Measurements from ENCODE around the gene PPWD1. TPM values are rescaled to one million over a fixed set of nuclear protein-coding genes. Genes with fewer than 3 reads are reported as not detected.
A peak's percentile ranks its signal among the peaks of the same experiment; 100 is the strongest.

The PPWD1 gene
- total and polyA plus RNA-seq, 2 of the 13 experiments (the other 11 are each of a cell fraction or from before 2014, with no cell fraction given) = 7.4 to 44.3 TPM

GRCh38 chr5:65624571-65625555 lies 61.8 kb downstream of the PPWD1 start, which contains the start of the genes SHLD3 and TRAPPC13 (continued):
- TF ChIP-seq HMGA1 (CRISPR knock-in tag; conservative IDR thresholded peaks at IDR 0.05) (no peak), ZNF550 (CRISPR knock-in tag; IDR thresholded peaks at IDR 0.05; ENCODE audit: borderline replicate concordance) (no peak), PITX1 (CRISPR knock-in tag; IDR thresholded peaks at IDR 0.05) (no peak), MIER3 (CRISPR knock-in tag; IDR thresholded peaks at IDR 0.05; ENCODE audit: borderline replicate concordance) (no peak; the same call in 1 of the 2 replicates), ZNF3 (CRISPR knock-in tag; IDR thresholded peaks at IDR 0.05) (no peak), TFAP4 (IDR thresholded peaks at IDR 0.05; ENCODE audit: borderline replicate concordance, low read depth) (no peak), NFE2L2 (IDR thresholded peaks at IDR 0.05; ENCODE audit: low read length) (no peak), ZNF672 (CRISPR knock-in tag; IDR thresholded peaks at IDR 0.05) (no peak), ARID3A (IDR thresholded peaks at IDR 0.05; ENCODE audit: low read depth, low read length) (no peak), BRD4 (CRISPR knock-in tag; IDR thresholded peaks at IDR 0.05) (peak; percentile 69; the same call in 1 of the 2 replicates), ZFYVE20 (CRISPR knock-in tag; IDR thresholded peaks at IDR 0.05; ENCODE audit: borderline replicate concordance, low read depth) (no peak), ZFX (CRISPR knock-in tag; IDR thresholded peaks at IDR 0.05; ENCODE audit: low read depth) (peak; percentile 51)
- TF ChIP-seq, protein P1, sequence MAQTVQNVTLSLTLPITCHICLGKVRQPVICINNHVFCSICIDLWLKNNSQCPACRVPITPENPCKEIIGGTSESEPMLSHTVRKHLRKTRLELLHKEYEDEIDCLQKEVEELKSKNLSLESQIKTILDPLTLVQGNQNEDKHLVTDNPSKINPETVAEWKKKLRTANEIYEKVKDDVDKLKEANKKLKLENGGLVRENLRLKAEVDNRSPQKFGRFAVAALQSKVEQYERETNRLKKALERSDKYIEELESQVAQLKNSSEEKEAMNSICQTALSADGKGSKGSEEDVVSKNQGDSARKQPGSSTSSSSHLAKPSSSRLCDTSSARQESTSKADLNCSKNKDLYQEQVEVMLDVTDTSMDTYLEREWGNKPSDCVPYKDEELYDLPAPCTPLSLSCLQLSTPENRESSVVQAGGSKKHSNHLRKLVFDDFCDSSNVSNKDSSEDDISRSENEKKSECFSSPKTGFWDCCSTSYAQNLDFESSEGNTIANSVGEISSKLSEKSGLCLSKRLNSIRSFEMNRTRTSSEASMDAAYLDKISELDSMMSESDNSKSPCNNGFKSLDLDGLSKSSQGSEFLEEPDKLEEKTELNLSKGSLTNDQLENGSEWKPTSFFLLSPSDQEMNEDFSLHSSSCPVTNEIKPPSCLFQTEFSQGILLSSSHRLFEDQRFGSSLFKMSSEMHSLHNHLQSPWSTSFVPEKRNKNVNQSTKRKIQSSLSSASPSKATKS (CRISPR knock-in tag; IDR thresholded peaks at IDR 0.05) = no peak
- TF ChIP-seq, protein P2, sequence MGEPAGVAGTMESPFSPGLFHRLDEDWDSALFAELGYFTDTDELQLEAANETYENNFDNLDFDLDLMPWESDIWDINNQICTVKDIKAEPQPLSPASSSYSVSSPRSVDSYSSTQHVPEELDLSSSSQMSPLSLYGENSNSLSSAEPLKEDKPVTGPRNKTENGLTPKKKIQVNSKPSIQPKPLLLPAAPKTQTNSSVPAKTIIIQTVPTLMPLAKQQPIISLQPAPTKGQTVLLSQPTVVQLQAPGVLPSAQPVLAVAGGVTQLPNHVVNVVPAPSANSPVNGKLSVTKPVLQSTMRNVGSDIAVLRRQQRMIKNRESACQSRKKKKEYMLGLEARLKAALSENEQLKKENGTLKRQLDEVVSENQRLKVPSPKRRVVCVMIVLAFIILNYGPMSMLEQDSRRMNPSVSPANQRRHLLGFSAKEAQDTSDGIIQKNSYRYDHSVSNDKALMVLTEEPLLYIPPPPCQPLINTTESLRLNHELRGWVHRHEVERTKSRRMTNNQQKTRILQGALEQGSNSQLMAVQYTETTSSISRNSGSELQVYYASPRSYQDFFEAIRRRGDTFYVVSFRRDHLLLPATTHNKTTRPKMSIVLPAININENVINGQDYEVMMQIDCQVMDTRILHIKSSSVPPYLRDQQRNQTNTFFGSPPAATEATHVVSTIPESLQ (CRISPR knock-in tag; conservative IDR thresholded peaks at IDR 0.05) = no peak
- TF ChIP-seq, protein P3, sequence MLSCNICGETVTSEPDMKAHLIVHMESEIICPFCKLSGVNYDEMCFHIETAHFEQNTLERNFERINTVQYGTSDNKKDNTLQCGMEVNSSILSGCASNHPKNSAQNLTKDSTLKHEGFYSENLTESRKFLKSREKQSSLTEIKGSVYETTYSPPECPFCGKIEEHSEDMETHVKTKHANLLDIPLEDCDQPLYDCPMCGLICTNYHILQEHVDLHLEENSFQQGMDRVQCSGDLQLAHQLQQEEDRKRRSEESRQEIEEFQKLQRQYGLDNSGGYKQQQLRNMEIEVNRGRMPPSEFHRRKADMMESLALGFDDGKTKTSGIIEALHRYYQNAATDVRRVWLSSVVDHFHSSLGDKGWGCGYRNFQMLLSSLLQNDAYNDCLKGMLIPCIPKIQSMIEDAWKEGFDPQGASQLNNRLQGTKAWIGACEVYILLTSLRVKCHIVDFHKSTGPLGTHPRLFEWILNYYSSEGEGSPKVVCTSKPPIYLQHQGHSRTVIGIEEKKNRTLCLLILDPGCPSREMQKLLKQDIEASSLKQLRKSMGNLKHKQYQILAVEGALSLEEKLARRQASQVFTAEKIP (CRISPR knock-in tag; IDR thresholded peaks at IDR 0.05; ENCODE audit: borderline replicate concordance) = no peak
- TF ChIP-seq, protein P4, sequence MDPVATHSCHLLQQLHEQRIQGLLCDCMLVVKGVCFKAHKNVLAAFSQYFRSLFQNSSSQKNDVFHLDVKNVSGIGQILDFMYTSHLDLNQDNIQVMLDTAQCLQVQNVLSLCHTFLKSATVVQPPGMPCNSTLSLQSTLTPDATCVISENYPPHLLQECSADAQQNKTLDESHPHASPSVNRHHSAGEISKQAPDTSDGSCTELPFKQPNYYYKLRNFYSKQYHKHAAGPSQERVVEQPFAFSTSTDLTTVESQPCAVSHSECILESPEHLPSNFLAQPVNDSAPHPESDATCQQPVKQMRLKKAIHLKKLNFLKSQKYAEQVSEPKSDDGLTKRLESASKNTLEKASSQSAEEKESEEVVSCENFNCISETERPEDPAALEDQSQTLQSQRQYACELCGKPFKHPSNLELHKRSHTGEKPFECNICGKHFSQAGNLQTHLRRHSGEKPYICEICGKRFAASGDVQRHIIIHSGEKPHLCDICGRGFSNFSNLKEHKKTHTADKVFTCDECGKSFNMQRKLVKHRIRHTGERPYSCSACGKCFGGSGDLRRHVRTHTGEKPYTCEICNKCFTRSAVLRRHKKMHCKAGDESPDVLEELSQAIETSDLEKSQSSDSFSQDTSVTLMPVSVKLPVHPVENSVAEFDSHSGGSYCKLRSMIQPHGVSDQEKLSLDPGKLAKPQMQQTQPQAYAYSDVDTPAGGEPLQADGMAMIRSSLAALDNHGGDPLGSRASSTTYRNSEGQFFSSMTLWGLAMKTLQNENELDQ (CRISPR knock-in tag; IDR thresholded peaks at IDR 0.05; ENCODE audit: borderline replicate concordance) = no peak

Data from HepG2 (cell line).